Lung (tissue), 12 donors: ENCODE data around the gene ACBD5. TPM values are rescaled to one million over a fixed set of nuclear protein-coding genes. Genes with fewer than 3 reads are reported as not detected.

Experiments
- ATAC-seq: fragments of 200-7000 bp; cut with Tn5 transposase; one replicate; pipeline ENCODE4 v1.9.1; 2020; ENCODE audit warnings: moderate number of reproducible peaks; ENCODE audit not compliant: insufficient read depth, low FRiP score
- DNase-seq, 3 donors: peaks; one replicate each; pipeline ENCODE4 v3.0.0-alpha.2; 2013 to 2017
- H3K27ac ChIP-seq, 2 donors: one replicate each; pipeline ENCODE4 v1.5.1; 2013; ENCODE audit warnings: mild to moderate bottlenecking in 2 of 2, moderate library complexity in 2 of 2, control low read depth in 1 of 2, inconsistent platforms in 1 of 2, low read depth in 1 of 2, low read length in 1 of 2
- H3K27me3 ChIP-seq, 3 donors: one replicate each; pipeline ENCODE4 v1.5.1; 2013; ENCODE audit warnings: low read length in 2 of 3; ENCODE audit not compliant: control insufficient read depth in 3 of 3, insufficient read depth in 3 of 3
- H3K36me3 ChIP-seq, 4 donors: one replicate each; pipeline ENCODE4 v1.5.1; 2013; ENCODE audit warnings: low read length in 4 of 4, mild to moderate bottlenecking in 1 of 4, moderate library complexity in 1 of 4; ENCODE audit not compliant: control insufficient read depth in 4 of 4, insufficient read depth in 4 of 4
- H3K4me1 ChIP-seq, 5 donors: one replicate each; pipeline ENCODE4 v1.5.1; 2013; ENCODE audit warnings: low read length in 5 of 5, mild to moderate bottlenecking in 2 of 5, moderate library complexity in 1 of 5; ENCODE audit not compliant: control insufficient read depth in 5 of 5, insufficient read depth in 5 of 5
- H3K4me3 ChIP-seq: one replicate; pipeline ENCODE4 v1.5.1; 2013; ENCODE audit warnings: mild to moderate bottlenecking, control low read depth, moderate library complexity
- H3K9ac ChIP-seq, 2 donors: one replicate each; pipeline ENCODE4 v1.5.1; 2013; ENCODE audit warnings: low read length in 2 of 2, control low read depth in 1 of 2; ENCODE audit not compliant: insufficient read depth in 1 of 2
- H3K9me3 ChIP-seq, 4 donors: one replicate each; pipeline ENCODE4 v1.5.1; 2013; ENCODE audit warnings: low read length in 3 of 4, mild to moderate bottlenecking in 1 of 4, moderate library complexity in 1 of 4; ENCODE audit not compliant: control insufficient read depth in 4 of 4, insufficient read depth in 3 of 4
- CTCF ChIP-seq: IDR thresholded peaks from 2 replicates; pipeline ENCODE4 v1.5.1; 2012; ENCODE audit warnings: mild to moderate bottlenecking; ENCODE audit errors: control extremely low read depth, extremely low read depth
- WGBS, 2 donors: extraction: QIAGEN DNeasy Blood & Tissue Kit; methylation state at CpG; one replicate each; pipeline ENCODE4 v1.1.7; 2013; 5-methylcytosine and 5-hydroxymethylcytosine counted together
- polyA plus RNA-seq, 2 donors: library from polyadenylated mRNA; stranded (reverse); fragments of 200-250 nt; gene quantifications; one replicate each; pipeline ENCODE4 v1.2.1, GENCODE V29; 2013
- total RNA-seq, 2 donors: library from RNA; depleted of rRNA in 1 of 2; stranded (reverse); fragments of >200 nt in 1 of 2; gene quantifications; one replicate each; pipeline ENCODE4 v1.2.1, GENCODE V29; 2014 to 2021
- donor health status: control.
- donor health status: control.
- donor health status: Bipolar disorder and iron deficiency.
- donor health status: healthy.
- donor health status: DM: yes; HTN: yes; CAD: no.

The ACBD5 gene
- total and polyA plus RNA-seq, 4 donors = 10.4 to 25.3 (median 17.3) TPM

- Histone ChIP-seq H3K4me3 (no peak overlapping the region), H3K27ac (no peak overlapping the region), H3K9me3 (peaks cover 0 to 5% (median 0%) of the 10 kb centered on the region in 4 donors), H3K27me3 (peaks cover 4 to 14% (median 13%) of the 10 kb centered on the region in 3 donors), H3K4me1 (peaks cover 0 to 6% (median 0%) of the 10 kb centered on the region in 5 donors), H3K9ac (no peak overlapping the region), H3K36me3 (no peaks in the 10 kb centered on the region)
- no peak for TF ChIP-seq CTCF
- 96 to 97% methylated on average over 5 of the region's 5 CpGs for WGBS, 2 donors
- no peak for ATAC-seq
- no peak for DNase-seq
Observed at GRCh38 chr10:27253576-27253975, 13.0 kb upstream of the ACBD5 start.

- TF ChIP-seq CTCF = no peak
- peak overlapping the region; percentile 55 for H3K4me3 ChIP-seq
- peak; percentile 99 for ATAC-seq
- 16 to 18% methylated on average over 36 to 63 of the region's 63 CpGs for WGBS, 2 donors
- peaks cover 0 to 5% (median 0%) of the 10 kb centered on the region in 4 donors for H3K9me3 ChIP-seq
- H3K9ac ChIP-seq = peak overlapping the region in 1 of 2 donors; percentile 9
- peak; percentile 39 to 73 (median 64) for DNase-seq
- peak overlapping the region; percentile 66 to 90 for H3K27ac ChIP-seq
- H3K27me3 ChIP-seq = peaks cover 1 to 3% (median 3%) of the 10 kb centered on the region in 3 donors
- H3K4me1 ChIP-seq = peaks cover 0 to 4% (median 0%) of the 10 kb centered on the region in 5 donors
- H3K36me3 ChIP-seq = no peaks in the 10 kb centered on the region
Observed at GRCh38 chr10:27252267-27253000, 11.8 kb upstream of the ACBD5 start.

- 98% methylated on average over 14 of the region's 14 CpGs for WGBS, 2 donors
- Histone ChIP-seq H3K9me3 (no peaks in the 10 kb centered on the region), H3K9ac (no peak overlapping the region), H3K36me3 (no peaks in the 10 kb centered on the region), H3K27me3 (no peaks in the 10 kb centered on the region), H3K4me3 (no peak overlapping the region), H3K4me1 (peaks cover 0 to 4% (median 0%) of the 10 kb centered on the region in 5 donors), H3K27ac (no peak overlapping the region)
- TF ChIP-seq CTCF = no peak
- ATAC-seq = no peak
- DNase-seq = no peak
Observed at GRCh38 chr10:27251554-27251953, 11.0 kb upstream of the ACBD5 start.
